Neural cell (in vitro differentiated cells): ENCODE results near the gene ZNF37A. TPM values are rescaled to one million over a fixed set of nuclear protein-coding genes. Genes with fewer than 3 reads are reported as not detected.

ENCODE experiments used
- polyA plus RNA-seq: library from polyadenylated mRNA; depleted of rRNA; stranded (reverse); fragments of >200 nt; gene quantifications from 2 replicates; pipeline ENCODE4 v1.2.3, GENCODE V29; 2014
- small RNA-seq, 3 experiments: library from RNA; depleted of rRNA; stranded (forward); fragments of <200 nt; gene quantifications; one replicate each; pipeline ENCODE3, GENCODE V24; 2012

The ZNF37A gene
- polyA plus RNA-seq, 1 donor from 2014 or later, result 8.9 TPM

Small RNA genes within 50 kb of the gene (small RNA-seq; reads per million reads assigned to genes)
- gene AL117339.2, result 0 reads per million in 3 experiments
- gene AL161931.1, result 0 reads per million in 3 experiments
- 0 reads per million in 3 experiments for gene FXYD6P2

Other genes starting within 250 kb of the ZNF37A start
- gene ZNF248, start 236.7 kb upstream of the ZNF37A start, polyA plus RNA-seq, result 0.24 TPM in 1 of 2 replicates, not detected in the other
- gene ZNF25, start 117.7 kb upstream of the ZNF37A start, polyA plus RNA-seq, result 72.6 and 81.6 TPM in 2 replicates
- 50.8 and 55.5 TPM in 2 replicates for gene ZNF33A, start 83.7 kb upstream of the ZNF37A start, polyA plus RNA-seq